HFF-Myc (cell line): ENCODE measurements around the gene MRPS5.

Experiments used
- DNase-seq: peaks from one replicate; pipeline ENCODE4 v3.0.0-alpha.2; 2011; ENCODE audit warnings: low read depth; ENCODE audit errors: extremely low read depth
- H3K4me3 ChIP-seq: replicated peaks from 2 replicates; pipeline ENCODE4 v1.5.1; 2011; ENCODE audit warnings: low read depth, mild to moderate bottlenecking, control low read depth, low read length
- TF ChIP-seq, protein P1 (sequence below): IDR thresholded peaks from 2 replicates; pipeline ENCODE4 v1.5.1; 2012; ENCODE audit warnings: mild to moderate bottlenecking, low read depth, low read length, control low read depth; ENCODE audit errors: missing control alignments

Gene MRPS5

DNA sequence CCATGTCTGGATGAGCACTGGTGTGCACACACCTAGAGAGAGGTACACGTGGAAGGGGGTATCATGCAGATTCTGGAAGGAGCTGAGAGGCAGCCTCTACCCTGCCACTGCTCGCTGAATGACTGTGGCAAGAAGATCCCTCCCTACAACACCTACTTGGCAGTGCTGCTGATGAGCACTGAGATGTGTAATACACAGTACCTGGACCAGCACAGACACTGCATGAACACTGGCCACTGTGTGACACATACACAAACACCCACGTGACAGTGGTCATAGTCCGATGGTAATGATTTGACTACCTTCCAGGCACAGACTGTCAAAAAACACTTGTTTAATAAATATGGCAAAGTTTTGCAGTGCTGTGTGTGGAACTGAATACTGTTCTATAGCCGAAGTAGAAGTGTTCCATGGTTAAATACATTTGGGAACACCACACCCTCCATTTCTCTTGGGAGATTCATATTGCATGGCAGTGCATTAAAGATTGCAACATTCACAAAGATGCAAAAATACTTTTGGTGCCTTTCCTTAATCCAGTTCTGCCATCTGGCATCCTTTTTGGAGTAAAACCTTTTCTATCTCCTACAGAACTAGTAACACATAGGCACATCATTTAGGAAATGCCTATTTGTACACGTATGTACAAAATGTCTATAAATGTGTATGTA, 29.6 kb downstream of the MRPS5 start:
- TF ChIP-seq, protein P1, sequence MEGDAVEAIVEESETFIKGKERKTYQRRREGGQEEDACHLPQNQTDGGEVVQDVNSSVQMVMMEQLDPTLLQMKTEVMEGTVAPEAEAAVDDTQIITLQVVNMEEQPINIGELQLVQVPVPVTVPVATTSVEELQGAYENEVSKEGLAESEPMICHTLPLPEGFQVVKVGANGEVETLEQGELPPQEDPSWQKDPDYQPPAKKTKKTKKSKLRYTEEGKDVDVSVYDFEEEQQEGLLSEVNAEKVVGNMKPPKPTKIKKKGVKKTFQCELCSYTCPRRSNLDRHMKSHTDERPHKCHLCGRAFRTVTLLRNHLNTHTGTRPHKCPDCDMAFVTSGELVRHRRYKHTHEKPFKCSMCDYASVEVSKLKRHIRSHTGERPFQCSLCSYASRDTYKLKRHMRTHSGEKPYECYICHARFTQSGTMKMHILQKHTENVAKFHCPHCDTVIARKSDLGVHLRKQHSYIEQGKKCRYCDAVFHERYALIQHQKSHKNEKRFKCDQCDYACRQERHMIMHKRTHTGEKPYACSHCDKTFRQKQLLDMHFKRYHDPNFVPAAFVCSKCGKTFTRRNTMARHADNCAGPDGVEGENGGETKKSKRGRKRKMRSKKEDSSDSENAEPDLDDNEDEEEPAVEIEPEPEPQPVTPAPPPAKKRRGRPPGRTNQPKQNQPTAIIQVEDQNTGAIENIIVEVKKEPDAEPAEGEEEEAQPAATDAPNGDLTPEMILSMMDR, result no peak
- DNase-seq, result no peak
- no peak overlapping the region for H3K4me3 ChIP-seq

DNA sequence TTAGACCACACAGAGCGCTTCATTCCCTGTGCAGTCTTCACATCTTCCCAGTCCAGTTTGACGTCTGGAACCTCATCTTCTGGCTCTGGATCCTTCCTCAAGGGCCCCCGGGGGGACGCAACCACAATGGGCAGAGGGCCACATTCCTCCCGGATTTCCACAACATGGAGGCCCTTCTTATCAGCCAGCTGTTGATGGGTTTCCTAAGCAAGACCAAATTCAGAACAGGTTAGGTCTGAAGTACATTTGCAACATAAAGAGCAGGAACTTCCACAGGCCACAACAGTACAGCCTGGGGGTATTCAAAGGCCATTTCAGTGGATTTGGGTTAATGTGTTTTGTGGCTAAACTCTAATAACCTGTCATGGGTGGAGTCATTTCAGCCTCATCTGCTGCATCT, 34.2 kb downstream of the MRPS5 start:
- TF ChIP-seq, protein P1, result no peak
- no peak overlapping the region for H3K4me3 ChIP-seq
- no peak for DNase-seq

DNA sequence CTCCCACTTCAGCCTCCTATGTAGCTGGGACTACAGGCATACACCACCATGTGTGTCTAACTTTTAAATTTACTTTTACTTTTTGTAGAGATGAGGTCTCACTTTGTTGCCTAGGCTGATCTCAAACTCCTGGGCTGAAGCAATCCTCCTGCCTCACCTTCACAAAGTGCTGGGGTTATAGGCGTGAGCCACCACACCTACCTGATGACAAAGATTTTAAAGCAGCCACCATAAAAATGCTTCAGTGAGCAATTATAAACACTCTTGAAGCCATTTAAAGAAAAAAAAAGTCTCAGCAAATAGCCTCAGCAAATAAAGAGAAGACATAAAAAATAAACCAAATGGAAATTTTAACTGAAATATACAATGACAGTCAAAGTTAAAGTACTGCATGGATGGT, 35.6 kb downstream of the MRPS5 start:
- no peak for DNase-seq
- TF ChIP-seq, protein P1, result no peak
- H3K4me3 ChIP-seq, result no peak overlapping the region

DNA sequence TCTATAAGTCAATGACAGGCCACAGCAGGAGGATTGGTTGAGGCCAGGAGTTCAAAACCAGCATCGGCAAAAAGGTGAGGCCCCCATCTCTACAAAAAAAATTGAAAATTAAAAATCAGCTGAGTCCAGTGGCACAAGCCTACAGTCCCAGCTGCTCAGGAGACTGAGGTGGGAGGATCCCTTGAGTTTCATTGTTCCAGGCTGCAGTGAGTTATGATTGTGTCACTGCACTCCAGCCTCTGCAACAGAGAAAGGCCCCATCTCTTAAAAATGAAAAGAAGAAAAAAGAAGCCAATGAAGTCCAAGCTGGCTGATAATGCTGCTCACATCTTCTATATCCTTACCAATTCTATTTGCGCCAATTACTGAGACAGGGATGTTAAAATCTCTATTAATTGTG, 39.1 kb downstream of the MRPS5 start:
- TF ChIP-seq, protein P1, result no peak
- no peak overlapping the region for H3K4me3 ChIP-seq
- DNase-seq, result no peak

DNA sequence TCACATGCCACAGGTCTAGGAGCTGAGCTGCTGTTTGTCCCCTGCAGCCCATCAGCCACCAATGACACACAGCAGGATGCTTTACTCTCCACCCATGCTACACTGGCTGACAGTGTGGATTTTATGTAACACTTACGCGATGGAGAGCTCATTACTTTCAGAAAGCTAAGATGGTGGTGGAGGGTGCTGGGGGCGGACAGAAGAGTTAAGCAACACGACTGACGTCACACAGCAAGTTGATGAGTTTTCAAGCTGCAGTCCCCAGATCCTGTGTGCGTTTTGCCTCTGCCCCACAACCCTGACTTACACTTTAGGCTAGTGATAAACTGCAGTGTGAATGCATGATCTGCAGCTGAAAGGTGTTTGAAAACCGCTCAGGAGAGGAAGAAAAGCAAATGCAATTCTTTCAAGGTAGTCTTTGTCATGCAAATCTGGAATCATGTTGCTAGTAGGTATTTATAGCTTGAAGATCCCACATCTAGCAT, 42.4 kb downstream of the MRPS5 start:
- no peak overlapping the region for H3K4me3 ChIP-seq
- no peak for DNase-seq
- TF ChIP-seq, protein P1, result no peak

DNA sequence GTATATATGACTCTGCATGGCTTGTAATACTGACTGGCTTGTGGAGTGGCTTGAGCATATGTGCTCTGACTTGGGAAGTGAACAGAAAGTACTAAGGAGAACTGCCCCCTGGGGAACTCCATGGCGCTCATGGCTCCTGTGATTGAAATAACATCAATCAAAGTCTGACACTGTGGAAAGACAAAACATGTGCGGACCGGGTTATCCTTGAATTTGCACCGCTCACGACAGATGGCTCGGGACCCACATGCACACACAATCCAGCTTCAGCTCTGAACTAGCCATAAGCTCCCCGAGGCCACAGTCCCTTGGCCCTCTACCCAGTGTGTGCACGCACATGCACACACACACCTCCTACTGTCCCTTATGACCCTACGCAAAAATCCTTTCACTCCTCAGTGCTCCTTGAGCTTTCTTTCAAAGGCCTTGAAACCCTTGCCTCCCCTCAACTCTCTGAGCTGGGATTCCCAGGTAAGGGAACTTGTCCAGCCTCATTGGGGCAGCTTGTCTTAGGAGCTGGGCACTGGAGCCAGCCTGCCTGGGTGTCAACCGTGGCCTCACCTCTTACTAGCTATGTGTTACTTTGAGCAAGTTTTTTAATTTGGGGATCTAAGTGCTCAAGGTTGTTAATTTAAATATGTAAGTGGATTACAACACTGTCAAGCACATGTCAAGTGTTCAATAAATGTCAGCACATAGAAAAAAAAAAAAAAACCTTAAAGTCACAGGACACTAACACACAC, 43.6 kb downstream of the MRPS5 start:
- TF ChIP-seq, protein P1, result no peak
- DNase-seq, result no peak
- H3K4me3 ChIP-seq, result no peak overlapping the region
